COLO829 (cell line): Measurements from ENCODE around the gene ING3.

Experiments used
- DNase-seq: peaks from one replicate; pipeline ENCODE4 v3.0.0; 2012; ENCODE audit warnings: low spot score

ING3 gene

GRCh38 chr7:120989257-120990220, 39.0 kb downstream of the ING3 start:
- DNase-seq: no peak

- DNase-seq: no peak
Measured at GRCh38 chr7:120990468-120991118, 40.0 kb downstream of the ING3 start.

GRCh38 chr7:120991161-120991560, 40.6 kb downstream of the ING3 start:
- DNase-seq: no peak

GRCh38 chr7:120991581-120991980, 41.0 kb downstream of the ING3 start:
- DNase-seq: no peak

GRCh38 chr7:120992272-120992964, 41.8 kb downstream of the ING3 start:
- DNase-seq: no peak

GRCh38 chr7:120992965-120993494, 42.5 kb downstream of the ING3 start:
- DNase-seq: no peak

- DNase-seq: no peak
Measured at GRCh38 chr7:120993553-120994191, 43.1 kb downstream of the ING3 start.

GRCh38 chr7:120994512-120995410, 44.2 kb downstream of the ING3 start:
- DNase-seq: no peak

GRCh38 chr7:120995654-120996053, 45.1 kb downstream of the ING3 start:
- no peak for DNase-seq

GRCh38 chr7:120996333-120996987, 45.9 kb downstream of the ING3 start:
- DNase-seq: peak; percentile 81

- no peak for DNase-seq
Measured at GRCh38 chr7:120996988-120997345, 46.4 kb downstream of the ING3 start.

- DNase-seq: no peak
Measured at GRCh38 chr7:120997882-120998474, 47.4 kb downstream of the ING3 start.

- DNase-seq: no peak
Measured at GRCh38 chr7:120998520-120998919, 47.9 kb downstream of the ING3 start.

GRCh38 chr7:120998996-120999565, 48.5 kb downstream of the ING3 start:
- DNase-seq: no peak

GRCh38 chr7:121000081-121000983, 49.8 kb downstream of the ING3 start:
- DNase-seq: no peak

- no peak for DNase-seq
Measured at GRCh38 chr7:121001234-121001906, 50.8 kb downstream of the ING3 start.

GRCh38 chr7:121002048-121002756, 51.6 kb downstream of the ING3 start:
- no peak for DNase-seq
